ENCODE data around the gene STMND1.

GRCh38 chr6:17059850-17060249 is 42.0 kb upstream of the STMND1 start:
- TF ChIP-seq CTCF (IDR thresholded peaks at IDR 0.05; ENCODE audit: low read depth, low read length, missing input control) (no peak), JUND (IDR thresholded peaks at IDR 0.05) (no peak), REST (IDR thresholded peaks at IDR 0.05) (no peak), SP1 (IDR thresholded peaks at IDR 0.05) (no peak), YY1 (IDR thresholded peaks at IDR 0.05) (no peak), GABPA (IDR thresholded peaks at IDR 0.05 in 1 of 2, conservative IDR thresholded peaks at IDR 0.05 in 1 of 2) (no peak)
- TF ChIP-seq, protein P1, sequence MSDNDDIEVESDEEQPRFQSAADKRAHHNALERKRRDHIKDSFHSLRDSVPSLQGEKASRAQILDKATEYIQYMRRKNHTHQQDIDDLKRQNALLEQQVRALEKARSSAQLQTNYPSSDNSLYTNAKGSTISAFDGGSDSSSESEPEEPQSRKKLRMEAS (IDR thresholded peaks at IDR 0.05), result no peak
